GM19397 (cell line): Measurements from ENCODE around the gene GK2.

Experiments
- ATAC-seq: cut with Tn5 transposase; IDR thresholded peaks from one replicate; pipeline ENCODE4 v1.9.1; 2021; ENCODE audit warnings: mild to moderate bottlenecking, moderate library complexity; ENCODE audit not compliant: unreplicated experiment

Gene GK2

GRCh38 chr4:79390890-79391289 is 17.1 kb downstream of the GK2 start:
- no peak for ATAC-seq

- no peak for ATAC-seq
Measured at GRCh38 chr4:79385641-79386040, 22.4 kb downstream of the GK2 start.

DNA sequence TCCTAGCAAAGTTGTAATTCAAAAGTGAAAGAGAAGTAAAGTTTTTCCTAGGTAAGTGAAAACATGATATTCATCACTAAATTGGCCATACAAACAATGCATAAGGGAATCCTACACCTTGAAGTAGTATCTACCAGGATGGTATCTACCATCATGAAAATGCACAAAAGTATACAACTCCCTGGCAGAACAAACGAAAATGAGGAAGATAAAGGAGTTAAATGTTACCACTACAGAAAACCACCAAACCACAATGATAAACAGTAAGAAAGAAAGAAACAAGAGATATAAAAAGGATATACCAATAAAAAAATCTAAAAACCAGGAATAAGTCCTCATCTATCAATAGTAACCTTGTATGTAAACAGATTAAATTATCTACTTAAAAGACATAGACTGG is 26.9 kb downstream of the GK2 start:
- no peak for ATAC-seq

DNA sequence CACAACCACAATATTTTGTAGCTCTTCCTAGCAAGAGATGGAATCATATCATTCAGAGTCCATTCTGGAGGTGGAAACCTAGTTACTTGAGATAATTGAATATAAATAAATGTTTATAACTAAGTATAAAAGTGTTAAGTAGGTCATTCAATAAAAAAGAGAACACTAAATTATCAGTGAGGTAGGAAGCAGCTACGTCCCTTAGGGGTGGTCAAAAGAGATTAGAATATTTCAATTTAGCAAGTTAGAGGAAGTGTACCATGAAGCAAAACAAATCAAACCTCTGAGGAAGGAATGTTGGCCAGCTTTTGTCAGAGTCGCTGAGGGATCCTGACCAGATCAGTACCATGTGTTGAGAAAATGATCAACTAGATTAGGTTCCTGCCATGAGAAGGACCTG is 38.0 kb downstream of the GK2 start:
- ATAC-seq: no peak

DNA sequence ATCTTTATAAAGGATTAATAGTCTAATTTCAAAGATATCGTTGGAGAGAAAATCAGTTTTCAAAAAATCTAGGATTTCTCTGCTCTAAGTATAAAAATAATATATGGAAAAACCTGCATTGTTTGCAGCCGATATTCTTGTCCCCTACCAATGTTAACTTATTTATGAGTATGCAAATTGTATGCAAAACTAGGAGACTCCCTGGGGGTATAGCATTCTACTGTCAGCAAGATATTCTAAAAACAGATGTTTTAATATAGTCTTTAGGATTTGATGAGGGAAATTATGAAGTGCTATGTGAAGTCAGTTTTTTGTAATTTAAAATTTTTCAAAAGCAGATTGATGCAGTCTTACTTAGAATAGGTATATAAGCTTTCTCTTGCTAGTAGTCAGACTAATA is 40.9 kb downstream of the GK2 start:
- no peak for ATAC-seq

DNA sequence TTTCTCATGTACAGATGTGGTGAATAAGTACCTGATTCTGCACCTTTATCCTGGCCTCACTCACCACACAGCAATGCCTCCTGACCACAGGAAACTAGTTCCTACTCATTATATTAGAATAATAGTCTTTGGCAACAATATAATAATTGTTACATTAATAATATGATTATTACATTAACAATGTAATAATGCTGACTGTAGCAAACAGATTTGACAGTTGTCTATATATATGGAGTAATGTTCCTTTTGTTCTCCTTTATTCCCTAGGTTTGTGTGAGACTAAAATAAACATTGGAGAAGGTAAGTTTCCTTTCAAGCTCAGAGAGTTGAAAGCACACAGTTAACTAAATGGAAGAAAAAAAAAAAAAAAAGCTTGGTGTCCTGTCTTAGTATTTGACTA is 41.6 kb downstream of the GK2 start:
- no peak for ATAC-seq

DNA sequence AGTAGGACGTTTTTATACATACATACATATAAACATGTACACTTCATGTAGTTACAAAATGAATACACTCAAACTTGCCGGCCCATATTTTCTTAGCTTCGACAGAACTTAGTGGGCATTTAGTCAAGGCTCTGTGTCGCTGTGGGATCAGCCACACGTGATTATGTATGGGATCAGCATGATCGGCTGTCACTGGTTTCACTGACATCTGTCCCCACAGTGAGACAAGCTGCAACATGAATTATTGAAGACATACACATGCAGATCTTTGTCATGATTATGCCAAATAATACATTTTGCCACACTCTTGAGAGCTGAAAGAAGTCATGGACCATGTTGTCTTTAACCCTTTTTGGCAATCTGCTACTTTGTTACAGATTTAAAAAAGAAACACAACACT is 44.0 kb downstream of the GK2 start:
- ATAC-seq: no peak

GRCh38 chr4:79362626-79363025 is 45.4 kb downstream of the GK2 start:
- no peak for ATAC-seq

GRCh38 chr4:79360006-79360405 is 48.0 kb downstream of the GK2 start:
- no peak for ATAC-seq

- ATAC-seq: no peak
Measured at GRCh38 chr4:79358438-79358837, 49.6 kb downstream of the GK2 start.

DNA sequence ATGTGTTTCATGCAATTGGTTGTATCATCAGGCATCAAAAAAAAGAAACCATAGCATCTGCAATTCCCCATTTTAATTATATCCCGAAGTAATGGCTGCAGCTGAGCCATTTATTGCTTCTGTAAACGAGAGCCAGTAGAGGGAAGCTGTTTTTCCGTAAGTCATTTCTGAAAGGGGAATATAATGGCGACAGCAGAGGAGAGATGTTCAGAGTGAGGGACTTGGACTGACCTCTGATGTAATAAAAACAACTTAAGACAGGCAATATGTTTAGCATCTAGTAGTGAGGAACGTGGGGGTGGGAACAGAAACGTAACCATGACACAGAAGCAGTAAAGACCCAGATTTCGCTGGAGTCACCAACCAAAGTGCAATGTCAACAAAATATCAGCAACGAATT is 50.7 kb downstream of the GK2 start:
- no peak for ATAC-seq
